ENCODE results near the gene CEP104. TPM values are rescaled to one million over a fixed set of nuclear protein-coding genes. Genes with fewer than 3 reads are reported as not detected.

Gene CEP104
- total RNA-seq, 1 experiment from 2014 or later, result 74.1 TPM

DNA sequence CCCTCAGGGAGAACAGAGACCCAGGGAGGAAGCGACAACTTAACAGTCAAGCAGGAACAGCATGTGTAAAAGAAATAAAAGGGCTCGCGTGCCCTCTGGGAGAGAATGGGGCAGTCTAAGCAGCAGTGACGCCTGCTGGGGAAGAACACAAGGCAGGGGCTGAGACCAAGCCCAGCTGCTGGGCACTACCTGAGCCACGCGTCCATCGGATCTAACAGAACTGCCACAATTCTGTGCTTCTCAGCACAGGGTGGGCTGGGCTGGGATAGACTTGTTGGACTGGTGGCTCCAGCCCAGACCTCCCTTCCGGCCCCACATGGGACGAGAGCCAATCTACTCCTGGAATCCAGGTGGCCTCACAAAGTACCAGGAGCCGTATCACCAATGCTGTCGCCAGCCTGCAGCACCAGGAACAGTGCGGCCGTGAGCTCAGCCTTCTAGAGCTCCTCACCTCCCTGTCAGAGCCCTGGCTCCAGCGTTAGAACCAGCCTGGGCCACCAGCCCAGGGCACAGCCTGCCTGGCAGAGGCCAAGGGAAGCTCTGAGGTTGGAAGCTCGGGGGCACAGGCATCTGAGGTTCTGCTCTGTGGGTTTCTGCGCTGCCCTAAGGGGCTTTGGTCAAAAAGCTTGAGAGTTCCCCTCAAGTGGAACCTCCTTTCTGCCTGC lies 68.1 kb downstream of the CEP104 start:
- CTCF ChIA-PET, result no interaction called here
- DNase-seq (ENCODE audit: unreplicated experiment), result no peak

DNA sequence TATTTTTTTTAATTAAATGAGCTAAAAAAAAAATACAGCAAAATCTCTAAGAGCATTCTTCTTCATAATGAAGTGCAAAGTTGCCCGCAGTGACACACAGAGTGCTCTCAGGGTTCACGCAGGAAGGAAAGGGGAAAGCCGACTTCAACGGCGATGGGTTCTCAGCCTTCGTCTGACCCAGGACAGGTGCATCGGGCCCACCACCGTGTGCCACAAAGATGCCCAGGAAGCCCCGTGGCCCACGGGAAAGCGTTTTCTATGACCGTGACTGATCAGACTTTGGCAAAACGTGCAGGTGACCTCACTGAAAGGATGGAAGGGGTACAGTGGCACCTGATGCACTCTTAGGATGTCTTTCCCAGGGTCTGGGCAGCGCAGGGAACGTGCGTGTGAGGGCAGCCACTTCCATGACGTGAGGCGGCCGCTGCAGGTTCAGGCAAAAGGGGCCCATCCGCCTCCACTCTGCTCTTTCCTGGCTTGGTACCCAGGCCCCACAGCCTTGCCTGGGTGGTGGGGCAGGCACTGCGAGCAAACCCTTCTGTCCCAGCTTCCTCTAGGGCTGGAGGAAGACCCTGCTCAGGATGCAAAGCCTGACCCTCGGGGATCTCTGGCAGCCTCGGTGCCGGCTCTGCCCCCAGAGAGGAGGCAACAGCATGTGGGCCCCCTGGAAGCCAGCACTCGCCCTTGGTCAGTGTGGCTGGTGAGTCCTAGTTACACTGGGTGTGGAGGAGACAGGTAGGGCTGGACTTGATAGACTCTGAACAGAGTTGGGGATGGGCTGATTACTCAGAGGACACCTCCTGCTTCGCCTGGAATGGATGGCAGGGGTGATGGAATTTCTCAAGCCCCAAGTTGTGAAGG lies 69.0 kb downstream of the CEP104 start:
- no peak for DNase-seq (ENCODE audit: unreplicated experiment)
- no TSS peak for BruUV-seq (replicated peaks)
- Mint-ChIP-seq H3K27me3 (ENCODE audit: insufficient read depth, unreplicated experiment) (no peaks in the 10 kb centered on the region), H3K4me3 (ENCODE audit: unreplicated experiment) (no peak overlapping the region), H3K36me3 (ENCODE audit: insufficient read depth, unreplicated experiment) (peaks cover 68% of the 10 kb centered on the region), H3K27ac (ENCODE audit: low read depth, unreplicated experiment) (no peak overlapping the region), H3K4me1 (ENCODE audit: insufficient read depth, unreplicated experiment) (peaks cover 4% of the 10 kb centered on the region), H3K9me3 (ENCODE audit: unreplicated experiment) (no peaks in the 10 kb centered on the region)
- TF ChIP-seq, protein P1, sequence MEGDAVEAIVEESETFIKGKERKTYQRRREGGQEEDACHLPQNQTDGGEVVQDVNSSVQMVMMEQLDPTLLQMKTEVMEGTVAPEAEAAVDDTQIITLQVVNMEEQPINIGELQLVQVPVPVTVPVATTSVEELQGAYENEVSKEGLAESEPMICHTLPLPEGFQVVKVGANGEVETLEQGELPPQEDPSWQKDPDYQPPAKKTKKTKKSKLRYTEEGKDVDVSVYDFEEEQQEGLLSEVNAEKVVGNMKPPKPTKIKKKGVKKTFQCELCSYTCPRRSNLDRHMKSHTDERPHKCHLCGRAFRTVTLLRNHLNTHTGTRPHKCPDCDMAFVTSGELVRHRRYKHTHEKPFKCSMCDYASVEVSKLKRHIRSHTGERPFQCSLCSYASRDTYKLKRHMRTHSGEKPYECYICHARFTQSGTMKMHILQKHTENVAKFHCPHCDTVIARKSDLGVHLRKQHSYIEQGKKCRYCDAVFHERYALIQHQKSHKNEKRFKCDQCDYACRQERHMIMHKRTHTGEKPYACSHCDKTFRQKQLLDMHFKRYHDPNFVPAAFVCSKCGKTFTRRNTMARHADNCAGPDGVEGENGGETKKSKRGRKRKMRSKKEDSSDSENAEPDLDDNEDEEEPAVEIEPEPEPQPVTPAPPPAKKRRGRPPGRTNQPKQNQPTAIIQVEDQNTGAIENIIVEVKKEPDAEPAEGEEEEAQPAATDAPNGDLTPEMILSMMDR (IDR thresholded peaks at IDR 0.05; ENCODE audit: unreplicated experiment), result no peak
- intact Hi-C loops (cut with micrococcal nuclease), result no loop called here
- ChIA-PET CTCF (no interaction called here), POLR2A (interaction anchor here (3.7 kb wide), 1 partner anchor 7 kb away, joined by 20 read pairs; the partner anchor contains the start of gene LRRC47)

More for the DNA sequence above, 68.1 kb downstream of the CEP104 start:
- Mint-ChIP-seq H3K9me3 (ENCODE audit: unreplicated experiment) (no peaks in the 10 kb centered on the region), H3K27me3 (ENCODE audit: insufficient read depth, unreplicated experiment) (no peaks in the 10 kb centered on the region), H3K36me3 (ENCODE audit: insufficient read depth, unreplicated experiment) (peaks cover 68% of the 10 kb centered on the region), H3K4me1 (ENCODE audit: insufficient read depth, unreplicated experiment) (peaks cover 11% of the 10 kb centered on the region), H3K27ac (ENCODE audit: low read depth, unreplicated experiment) (no peak overlapping the region), H3K4me3 (ENCODE audit: unreplicated experiment) (no peak overlapping the region)
- POLR2A ChIA-PET, result no interaction called here
- intact Hi-C loops (cut with micrococcal nuclease), result no loop called here
- TF ChIP-seq, protein P1 (IDR thresholded peaks at IDR 0.05; ENCODE audit: unreplicated experiment), result no peak
- no TSS peak for BruUV-seq (replicated peaks)

DNA sequence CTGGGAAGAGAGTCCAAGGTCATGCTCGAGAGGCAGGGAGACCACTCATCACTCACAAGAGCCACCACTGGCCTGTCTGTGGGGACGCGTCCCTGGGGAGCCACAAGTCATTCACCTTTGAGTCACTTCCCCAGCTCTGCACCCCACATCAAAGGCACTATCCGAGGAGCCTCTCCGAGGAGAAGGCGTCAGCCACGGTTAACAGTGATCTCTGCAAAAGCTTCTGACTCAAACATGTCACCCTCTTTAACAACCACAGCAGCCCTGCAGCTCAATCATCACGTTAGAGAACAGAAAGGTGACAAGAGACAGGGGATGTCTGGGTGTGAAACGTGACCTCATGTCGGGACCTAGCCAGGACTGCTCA lies 69.7 kb downstream of the CEP104 start:
- Mint-ChIP-seq H3K4me1 (ENCODE audit: insufficient read depth, unreplicated experiment) (peaks cover 4% of the 10 kb centered on the region), H3K27me3 (ENCODE audit: insufficient read depth, unreplicated experiment) (no peaks in the 10 kb centered on the region), H3K36me3 (ENCODE audit: insufficient read depth, unreplicated experiment) (peaks cover 68% of the 10 kb centered on the region), H3K9me3 (ENCODE audit: unreplicated experiment) (no peaks in the 10 kb centered on the region), H3K27ac (ENCODE audit: low read depth, unreplicated experiment) (no peak overlapping the region), H3K4me3 (ENCODE audit: unreplicated experiment) (no peak overlapping the region)
- TF ChIP-seq, protein P1 (IDR thresholded peaks at IDR 0.05; ENCODE audit: unreplicated experiment), result no peak
- ChIA-PET CTCF (interaction anchor here (0.6 kb wide), 2 partner anchors 11 to 222 kb away, joined by 3 read pairs; no protein-coding TSS in a partner anchor), POLR2A (interaction anchor here (3.7 kb wide), 1 partner anchor 8 kb away, joined by 20 read pairs; the partner anchor contains the start of gene LRRC47)
- intact Hi-C loops (cut with micrococcal nuclease), result no loop called here
- no peak for DNase-seq (ENCODE audit: unreplicated experiment)
- BruUV-seq (replicated peaks), result no TSS peak

Measured in MCF 10A (cell line).